ENCODE results near the gene NXN.
"Not testable (repeated sequence)": the region's sequence is repeated elsewhere in the genome, so short reads cannot be mapped to it uniquely, and the experiment has no call there.

The NXN gene

DNA sequence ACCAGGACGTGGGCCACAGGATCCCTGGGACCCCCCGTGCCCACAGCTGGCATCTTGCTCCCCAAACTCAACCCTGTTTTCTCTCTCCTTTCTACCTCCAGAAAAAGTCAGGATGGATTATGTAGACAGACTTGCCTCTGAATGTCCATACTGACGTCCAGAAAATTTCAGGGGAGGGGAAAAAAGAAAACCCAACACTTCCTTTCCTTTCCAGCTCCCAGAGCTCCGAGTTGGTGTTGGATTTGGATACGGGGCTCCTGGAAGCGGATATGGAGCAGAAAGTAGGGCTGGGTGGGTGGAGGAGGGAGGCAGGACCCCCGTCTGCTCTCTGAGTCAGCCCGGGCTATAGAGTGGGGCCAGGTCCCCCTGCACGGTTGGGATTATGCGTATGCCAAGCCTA, 127.2 kb downstream of the NXN start:
- no peak for DNase-seq (ENCODE audit: low read depth)
- H3K4me3 ChIP-seq (ENCODE audit: low read depth, low read length) = no peak overlapping the region

DNA sequence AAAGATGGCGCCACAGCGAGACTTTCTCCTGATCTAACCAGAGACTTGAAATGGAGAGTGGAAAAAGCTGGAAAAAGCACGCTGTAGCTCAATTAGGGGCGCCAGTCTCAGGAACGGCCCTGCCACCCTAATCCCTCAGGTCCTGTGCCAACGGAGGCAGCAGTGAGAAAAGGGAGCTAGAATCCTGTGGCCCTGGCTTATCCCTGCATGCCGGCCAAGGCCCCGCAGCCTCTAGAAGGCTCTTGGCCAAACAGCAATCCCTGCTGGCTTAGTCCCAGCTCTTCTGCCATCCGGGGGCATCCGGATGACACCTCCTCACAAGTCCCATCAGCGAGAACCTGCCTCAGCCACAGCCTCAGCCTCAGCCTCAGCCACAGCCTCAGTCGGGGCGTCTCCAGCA, 127.7 kb downstream of the NXN start:
- H3K4me3 ChIP-seq (ENCODE audit: low read depth, low read length) = no peak overlapping the region
- no peak for DNase-seq (ENCODE audit: low read depth)

DNA sequence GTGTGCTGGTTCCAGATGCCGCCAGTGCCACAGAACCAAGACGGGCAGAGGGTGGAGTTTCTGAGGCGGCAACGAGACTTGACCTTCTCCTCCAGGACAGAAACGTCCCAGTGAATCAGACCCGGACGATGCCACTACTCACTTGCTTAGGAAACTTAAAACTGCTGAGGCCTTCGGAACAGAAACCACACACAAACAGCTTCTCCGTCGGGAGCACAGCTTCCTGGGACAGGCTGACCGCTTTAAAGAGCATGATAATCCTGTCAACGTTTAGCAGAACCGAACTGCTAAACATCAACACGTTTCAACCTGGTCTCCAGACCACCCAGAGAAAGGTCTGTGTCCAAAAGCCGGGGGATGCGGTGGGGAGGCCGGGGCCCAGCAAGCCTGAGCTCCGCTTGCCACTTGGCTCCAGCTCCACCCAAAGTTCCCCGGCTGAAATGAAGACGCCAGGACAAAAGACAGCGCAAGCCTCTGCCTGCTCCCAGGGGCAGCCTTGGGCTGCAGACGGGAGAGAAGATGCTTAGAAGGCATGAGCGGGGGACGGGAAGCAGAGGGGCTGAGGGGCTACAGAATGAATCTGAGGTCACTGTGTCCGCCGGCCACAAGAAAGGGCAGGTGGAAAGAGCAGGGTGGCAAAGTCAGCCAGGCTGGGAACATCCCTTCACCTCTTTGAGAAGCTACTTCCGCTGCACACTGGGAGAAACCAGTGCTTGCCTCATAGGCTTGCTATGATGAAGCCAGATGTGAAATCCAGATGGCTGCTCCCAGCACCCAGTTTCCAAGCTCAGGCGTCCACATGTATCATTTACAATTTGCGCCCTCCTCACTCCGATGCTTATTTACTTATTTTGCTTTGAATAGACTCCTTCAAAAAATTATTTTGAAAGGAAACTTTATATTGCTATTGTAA, 128.5 kb downstream of the NXN start:
- peak overlapping the region; percentile 18 for H3K4me3 ChIP-seq (ENCODE audit: low read depth, low read length)
- peak; percentile 40 for DNase-seq (ENCODE audit: low read depth)

DNA sequence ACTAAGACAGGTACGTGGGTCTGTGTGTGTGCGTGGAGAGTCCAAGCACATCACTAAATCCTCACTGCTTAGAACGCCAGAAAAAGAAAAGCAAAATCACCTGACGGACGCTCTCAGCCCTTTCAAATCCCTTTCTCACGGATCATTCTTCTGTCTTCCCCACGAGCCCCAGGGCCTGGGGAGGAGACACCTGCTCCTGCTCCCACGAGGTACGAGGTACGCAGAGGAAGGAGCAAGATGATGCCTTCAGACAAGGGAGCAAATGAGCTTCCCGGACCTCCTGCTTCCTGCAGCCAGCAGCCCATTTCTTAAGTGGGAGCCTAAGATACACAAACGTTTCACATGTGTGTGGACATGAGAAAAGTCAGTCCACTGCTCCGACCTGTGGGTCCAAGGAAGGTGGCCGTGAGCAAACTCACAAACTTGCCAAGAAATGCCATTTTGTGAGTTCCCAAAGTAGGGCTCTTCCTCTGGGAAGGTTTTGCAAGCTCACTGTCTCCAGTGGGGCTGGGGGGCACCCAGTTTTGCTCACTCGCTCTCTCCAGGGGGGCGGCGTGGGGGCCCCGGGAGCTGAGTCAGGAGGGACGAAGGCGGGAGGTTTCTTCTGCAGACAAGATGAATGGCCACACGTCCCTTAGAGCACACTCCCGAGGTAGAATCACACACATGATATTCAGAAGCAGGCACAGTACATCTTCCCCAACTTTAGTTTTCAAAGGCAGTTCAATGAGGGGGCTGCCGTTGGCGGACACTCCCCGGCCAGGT, 129.3 kb downstream of the NXN start:
- H3K4me3 ChIP-seq (ENCODE audit: low read depth, low read length) = peak overlapping the region; percentile 18
- no peak for DNase-seq (ENCODE audit: low read depth)

DNA sequence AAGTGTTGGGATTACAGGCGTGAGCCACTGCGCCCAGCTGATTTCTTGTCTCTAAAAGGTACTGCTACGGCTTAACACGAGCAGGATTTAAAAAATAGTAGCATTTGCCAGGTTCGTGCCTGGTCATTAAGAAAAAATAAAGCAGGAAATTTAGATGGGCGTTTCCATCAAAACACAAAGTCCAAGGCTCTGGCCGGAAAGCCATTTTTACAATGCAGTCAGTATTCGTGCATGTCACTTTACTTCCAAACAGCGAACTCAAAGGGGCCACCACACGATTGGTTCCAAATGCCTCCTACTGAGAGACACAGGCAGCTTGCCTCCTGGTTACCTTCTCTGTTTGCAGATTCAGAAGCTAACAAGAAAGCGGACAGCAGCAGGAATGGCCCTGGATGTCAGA, 131.2 kb downstream of the NXN start:
- DNase-seq (ENCODE audit: low read depth) = no peak
- no peak overlapping the region for H3K4me3 ChIP-seq (ENCODE audit: low read depth, low read length)

DNA sequence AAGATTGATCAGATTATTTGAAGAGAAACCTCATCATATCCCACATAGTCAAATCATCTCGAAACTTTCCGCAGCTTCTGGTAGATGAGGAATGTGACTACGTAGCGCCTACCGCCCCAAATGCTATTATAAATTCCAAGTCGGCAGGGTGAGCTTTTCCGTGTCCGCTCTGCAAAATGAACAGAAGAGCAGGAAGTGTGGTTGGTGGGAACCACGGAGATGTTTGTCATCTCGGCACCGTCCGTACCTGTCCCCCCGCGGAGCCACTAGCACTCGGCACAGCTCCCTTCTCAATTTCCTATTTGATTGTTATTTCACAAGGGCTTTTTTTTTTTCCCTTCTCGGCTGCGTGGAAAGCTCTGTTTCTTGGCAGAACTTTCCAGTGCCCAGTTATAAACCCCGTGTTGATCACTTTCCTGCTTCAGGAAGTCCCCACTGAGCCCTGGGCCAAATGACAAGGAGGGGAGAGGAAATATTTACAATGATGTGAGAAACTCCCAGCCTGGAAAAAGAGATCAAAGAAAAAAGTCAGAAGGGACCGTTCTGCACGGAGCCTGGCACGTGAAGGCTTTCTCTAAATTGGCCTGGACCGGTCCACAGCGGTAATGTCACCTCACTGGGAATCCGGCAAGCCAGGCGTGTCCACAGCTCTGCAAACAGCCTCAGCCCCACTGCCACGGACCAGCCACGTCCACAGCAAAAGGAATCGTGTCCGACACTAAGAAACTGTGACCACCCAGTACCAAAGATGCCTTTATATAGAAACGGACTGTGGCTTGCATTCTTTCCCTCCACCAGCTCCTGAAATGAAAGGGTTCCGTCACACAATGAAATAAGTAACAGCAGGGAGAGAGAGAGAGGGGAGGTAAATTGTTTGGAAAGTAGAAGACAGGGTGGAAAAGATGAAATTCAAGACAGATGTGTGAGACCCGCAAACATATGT, 132.4 kb downstream of the NXN start:
- H3K4me3 ChIP-seq (ENCODE audit: low read depth, low read length) = no peak overlapping the region
- DNase-seq (ENCODE audit: low read depth) = no peak

DNA sequence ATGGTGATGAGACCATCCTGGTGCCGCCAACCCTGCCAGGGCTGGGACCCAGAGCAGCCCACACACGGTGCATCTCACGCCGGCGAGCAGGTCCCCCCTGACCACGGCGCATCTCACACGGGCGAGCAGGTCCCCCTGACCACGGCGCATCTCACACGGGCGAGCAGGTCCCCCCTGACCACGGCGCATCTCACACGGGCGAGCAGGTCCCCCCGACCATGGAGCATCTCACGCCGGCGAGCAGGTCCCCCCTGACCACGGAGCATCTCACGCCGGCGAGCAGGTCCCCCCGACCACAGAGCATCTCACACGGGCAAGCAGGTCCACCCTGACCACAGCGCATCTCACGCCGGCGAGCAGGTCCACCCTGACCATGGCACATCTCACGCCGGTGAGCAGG, 138.3 kb downstream of the NXN start:
- DNase-seq (ENCODE audit: low read depth) = no peak
- no peak overlapping the region for H3K4me3 ChIP-seq (ENCODE audit: low read depth, low read length)

DNA sequence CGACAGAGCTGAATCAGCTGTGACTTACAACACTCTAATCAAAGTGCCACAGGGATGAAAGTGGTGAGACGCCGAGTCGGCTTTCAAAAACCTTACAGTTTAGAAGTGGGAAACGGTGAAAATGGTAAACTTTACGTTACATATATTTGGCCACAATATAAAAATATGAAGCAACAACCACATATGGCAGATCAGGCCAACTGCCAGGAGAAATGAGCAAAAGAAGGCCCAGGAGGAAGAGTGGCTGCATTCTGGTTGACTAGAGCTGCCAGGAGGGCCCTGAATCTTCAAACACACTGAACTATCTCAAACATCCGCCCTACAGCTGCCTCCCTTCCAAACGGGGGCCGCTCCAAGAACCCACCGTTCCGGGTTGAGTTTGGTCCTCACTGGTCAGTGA, 141.1 kb downstream of the NXN start:
- no peak overlapping the region for H3K4me3 ChIP-seq (ENCODE audit: low read depth, low read length)
- DNase-seq (ENCODE audit: low read depth) = no peak

DNA sequence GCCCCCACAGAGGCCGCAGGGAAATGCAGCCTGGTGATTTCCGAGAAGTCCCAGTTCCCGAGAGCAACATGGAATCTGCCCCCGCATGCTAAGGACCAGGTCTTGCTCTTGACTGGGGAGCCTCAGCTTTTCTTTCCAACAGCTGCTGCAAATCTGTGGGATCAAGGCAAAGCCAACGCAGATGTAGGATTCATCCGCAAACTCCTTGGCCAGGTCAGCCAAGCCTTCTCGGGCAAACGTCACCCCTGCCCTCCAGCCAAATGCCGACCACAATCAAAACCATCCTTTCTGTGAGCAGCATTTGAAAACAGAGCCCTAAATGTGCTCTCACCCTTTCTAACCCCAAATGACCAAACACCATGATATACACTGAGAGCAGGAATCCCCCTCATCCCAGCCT, 143.4 kb downstream of the NXN start:
- peak; percentile 49 for DNase-seq (ENCODE audit: low read depth)
- H3K4me3 ChIP-seq (ENCODE audit: low read depth, low read length) = no peak overlapping the region

DNA sequence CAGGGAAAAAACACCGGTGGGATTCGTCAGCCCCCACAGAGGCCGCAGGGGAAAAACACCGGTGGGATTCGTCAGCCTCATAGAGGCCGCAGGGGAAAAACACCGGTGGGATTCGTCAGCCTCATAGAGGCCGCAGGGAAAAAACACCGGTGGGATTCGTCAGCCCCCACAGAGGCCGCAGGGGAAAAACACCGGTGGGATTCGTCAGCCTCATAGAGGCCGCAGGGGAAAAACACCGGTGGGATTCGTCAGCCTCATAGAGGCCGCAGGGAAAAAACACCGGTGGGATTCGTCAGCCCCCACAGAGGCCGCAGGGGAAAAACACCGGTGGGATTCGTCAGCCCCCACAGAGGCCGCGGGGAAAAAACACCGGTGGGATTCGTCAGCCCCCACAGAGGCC, 143.9 kb downstream of the NXN start:
- DNase-seq (ENCODE audit: low read depth); H3K4me3 ChIP-seq (ENCODE audit: low read depth, low read length): not testable (repeated sequence)

DNA sequence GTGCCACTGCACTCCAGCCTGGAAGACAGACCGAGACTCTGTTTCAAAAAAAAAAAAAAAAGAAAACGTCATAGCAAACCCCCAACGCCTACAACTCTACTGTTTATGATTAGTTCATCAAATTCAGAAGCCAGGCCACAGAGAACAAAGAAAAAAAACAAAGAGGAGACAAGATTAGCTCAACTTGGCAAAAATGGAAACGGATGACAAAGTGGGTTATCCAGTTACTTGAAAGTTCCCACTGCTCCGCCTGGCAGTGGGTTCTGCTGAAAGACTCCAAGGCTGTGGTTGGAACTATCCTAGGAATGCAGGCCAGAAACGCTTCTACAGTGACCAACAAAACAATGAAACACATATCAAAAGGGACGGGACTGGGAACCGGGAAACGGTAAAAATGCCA, 144.3 kb downstream of the NXN start:
- H3K4me3 ChIP-seq (ENCODE audit: low read depth, low read length) = no peak overlapping the region
- DNase-seq (ENCODE audit: low read depth) = peak; percentile 90

DNA sequence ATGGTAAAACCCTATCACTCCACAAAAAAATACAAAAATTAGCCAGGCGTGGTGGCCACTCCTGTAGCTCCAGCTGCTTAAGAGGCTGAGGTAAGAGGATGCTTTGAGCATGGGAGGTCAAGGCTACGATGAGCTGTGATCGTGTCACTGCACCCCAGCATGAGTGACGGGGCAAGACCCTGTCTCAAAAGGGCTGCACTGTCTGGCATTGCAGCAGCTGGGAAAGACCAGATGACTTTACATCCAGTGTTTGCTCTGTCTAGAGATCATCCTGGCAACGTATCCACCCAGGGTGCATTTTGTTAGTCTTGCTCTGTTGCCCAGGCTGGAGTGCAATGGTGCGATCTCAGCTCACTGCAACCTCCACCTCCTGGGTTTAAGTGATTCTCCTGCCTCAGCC, 145.4 kb downstream of the NXN start:
- H3K4me3 ChIP-seq (ENCODE audit: low read depth, low read length) = no peak overlapping the region
- DNase-seq (ENCODE audit: low read depth) = no peak

DNA sequence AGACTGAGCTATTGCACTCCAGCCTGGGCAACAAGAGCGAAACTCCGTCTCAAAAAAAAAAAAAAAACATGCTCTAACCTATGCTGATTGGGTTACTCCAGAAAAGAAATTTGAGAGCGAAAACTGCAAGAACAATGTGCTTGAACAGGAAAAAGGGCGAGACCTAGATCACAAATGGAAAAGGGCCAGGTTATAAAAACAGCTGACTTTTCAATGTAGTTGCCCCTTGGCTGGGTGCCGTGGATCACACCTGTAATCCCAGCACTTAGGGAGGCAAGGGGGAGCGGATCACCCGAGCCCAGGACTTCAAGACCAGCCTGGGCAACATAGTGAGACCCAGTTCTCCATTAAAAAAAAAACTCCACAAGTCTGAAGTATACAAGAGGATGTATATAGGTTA, 148.6 kb downstream of the NXN start:
- no peak for DNase-seq (ENCODE audit: low read depth)
- no peak overlapping the region for H3K4me3 ChIP-seq (ENCODE audit: low read depth, low read length)

DNA sequence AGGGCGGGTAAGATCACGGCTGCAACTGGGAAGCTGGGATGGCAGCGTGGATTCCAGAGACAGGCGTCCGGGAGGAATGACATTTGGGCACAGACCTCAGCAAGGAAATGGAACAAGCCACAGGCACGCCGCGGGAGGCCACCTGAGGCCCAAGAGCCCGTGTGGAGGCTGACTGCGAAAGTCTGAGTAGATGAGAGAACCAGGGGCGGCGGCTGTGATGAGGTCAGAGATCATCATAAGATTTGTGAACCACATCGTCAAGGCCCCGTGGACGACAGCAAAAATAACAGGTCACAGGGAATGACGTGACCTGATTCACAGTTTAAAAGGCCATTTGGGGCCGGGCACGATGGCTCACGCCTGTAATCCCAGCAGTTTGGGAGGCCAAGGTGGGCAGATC, 149.2 kb downstream of the NXN start:
- DNase-seq (ENCODE audit: low read depth) = no peak
- H3K4me3 ChIP-seq (ENCODE audit: low read depth, low read length) = no peak overlapping the region

DNA sequence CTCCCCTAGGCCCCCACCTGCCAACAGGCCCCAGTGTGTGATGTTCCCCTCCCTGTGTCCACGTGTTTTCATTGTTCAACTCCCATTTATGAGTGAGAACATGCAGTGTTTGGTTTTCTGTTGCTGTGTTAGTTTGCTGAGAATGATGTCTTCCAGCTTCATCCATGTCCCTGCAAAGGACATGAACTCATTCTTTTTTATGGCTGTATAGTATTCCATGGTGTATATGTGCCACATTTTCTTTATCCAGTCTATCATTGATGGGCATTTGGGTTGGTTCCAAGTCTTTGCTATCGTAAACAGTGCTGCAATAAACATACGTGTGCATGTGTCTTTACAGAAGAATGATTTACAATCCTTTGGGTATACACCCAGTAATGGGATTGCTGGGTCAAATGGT, 150.0 kb downstream of the NXN start:
- DNase-seq (ENCODE audit: low read depth); H3K4me3 ChIP-seq (ENCODE audit: low read depth, low read length): not testable (repeated sequence)

DNA sequence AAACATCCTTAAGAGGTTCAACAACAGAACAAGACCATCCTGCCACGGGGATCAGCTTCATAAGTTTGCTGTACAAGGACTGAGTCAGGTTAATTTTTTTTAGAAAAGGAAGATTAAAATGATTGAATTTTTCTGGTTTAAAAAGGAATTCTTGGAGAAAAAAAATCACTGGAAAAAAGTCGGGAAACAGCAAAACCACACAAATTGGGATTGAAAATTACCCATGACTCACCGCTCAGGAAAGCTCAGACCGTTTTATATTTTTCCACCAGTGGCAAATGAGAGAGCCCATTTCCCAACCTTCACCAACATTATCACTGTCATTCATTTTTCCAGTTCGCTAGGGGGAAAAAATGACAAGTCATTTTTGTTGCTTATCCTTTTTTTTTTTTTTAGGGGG, 150.8 kb downstream of the NXN start:
- DNase-seq (ENCODE audit: low read depth) = no peak
- no peak overlapping the region for H3K4me3 ChIP-seq (ENCODE audit: low read depth, low read length)

DNA sequence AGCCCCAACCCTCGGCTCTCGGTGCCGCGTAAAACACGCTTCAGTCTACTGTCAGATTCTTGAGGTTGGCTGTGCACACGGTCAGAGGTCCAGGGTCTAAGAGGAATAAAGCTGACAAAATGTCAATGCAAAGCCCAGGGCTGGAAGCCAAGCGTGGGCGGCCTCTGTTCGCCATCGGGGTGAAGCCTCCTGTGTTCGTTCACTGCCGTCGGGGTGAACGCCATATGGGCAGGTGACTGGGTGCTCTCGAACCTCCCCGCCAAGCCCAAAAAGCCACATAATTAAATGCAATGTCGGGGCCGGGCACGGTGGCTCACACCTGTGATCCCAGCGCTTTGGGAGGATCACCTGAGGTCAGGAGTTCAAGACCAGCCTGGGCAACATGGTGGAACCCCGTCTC, 152.8 kb downstream of the NXN start:
- no peak overlapping the region for H3K4me3 ChIP-seq (ENCODE audit: low read depth, low read length)
- no peak for DNase-seq (ENCODE audit: low read depth)

DNA sequence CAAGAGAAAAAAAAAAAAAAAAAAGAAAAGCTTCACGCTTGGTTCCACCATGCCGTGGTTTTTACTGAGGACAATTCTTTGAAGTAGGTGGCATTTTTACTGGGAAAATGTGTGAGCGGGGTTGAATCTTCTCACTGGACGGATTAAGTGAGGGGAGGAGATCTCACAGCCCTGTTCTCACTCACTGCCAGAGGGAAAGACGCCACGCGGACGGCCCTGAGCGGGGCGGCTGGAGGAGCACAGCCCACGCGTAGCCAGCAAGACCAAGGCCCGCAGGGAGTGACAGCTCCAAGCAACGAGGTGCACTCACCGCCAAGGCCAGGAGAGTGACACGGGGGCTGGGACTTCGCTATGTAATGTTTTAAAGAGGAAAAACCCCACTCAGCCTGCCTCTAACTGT, 154.4 kb downstream of the NXN start:
- DNase-seq (ENCODE audit: low read depth) = no peak
- H3K4me3 ChIP-seq (ENCODE audit: low read depth, low read length) = no peak overlapping the region

DNA sequence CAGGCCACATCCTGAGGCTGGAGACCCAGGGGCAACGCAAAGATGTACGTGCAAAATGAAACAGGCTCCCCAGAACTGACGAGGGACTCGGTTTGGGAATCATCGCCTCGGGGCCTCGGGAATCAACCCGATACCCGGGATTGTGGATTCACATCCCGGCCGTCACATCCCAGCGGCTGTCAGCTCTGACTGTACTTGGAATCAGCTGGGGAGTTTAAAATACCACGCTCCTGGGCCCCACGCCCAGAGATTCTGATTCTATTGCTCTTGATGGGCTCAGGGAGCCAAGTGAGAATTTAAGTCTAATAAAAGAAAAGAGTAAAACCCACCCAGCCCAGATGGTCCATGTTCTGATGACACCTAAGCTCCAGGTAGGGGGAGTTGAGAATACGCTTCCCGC, 155.2 kb downstream of the NXN start:
- DNase-seq (ENCODE audit: low read depth) = no peak
- no peak overlapping the region for H3K4me3 ChIP-seq (ENCODE audit: low read depth, low read length)

DNA sequence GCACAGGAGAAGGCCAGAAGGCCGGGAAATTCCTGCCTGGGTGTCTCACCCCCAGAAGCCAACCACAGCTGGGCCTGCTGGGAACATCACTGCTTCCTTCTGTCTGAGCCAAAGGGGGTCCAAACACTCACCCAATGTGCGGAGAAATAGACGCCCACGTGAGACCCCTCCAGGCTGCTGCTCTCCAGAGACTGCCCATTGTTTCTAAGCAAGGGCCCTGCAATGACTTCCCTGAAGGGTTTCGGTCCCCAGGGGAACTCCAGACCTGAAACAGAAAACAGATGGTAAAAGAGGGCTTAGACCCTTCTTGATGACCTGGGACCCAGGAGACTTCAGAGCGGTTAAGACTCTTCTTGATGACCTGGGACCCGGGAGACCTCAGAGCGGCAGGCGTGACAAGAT, 156.1 kb downstream of the NXN start:
- no peak overlapping the region for H3K4me3 ChIP-seq (ENCODE audit: low read depth, low read length)
- DNase-seq (ENCODE audit: low read depth) = no peak

Measured in skeletal muscle cell (primary cell).